GM12872 (cell line): ENCODE results near the gene C20orf202.

Source experiments
- TF ChIP-seq, protein P1 (sequence below): IDR thresholded peaks from 3 replicates; pipeline ENCODE4 v1.5.1; 2011; ENCODE audit warnings: low read depth, mild to moderate bottlenecking, low read length, moderate library complexity; ENCODE audit not compliant: insufficient read depth

C20orf202 gene

DNA sequence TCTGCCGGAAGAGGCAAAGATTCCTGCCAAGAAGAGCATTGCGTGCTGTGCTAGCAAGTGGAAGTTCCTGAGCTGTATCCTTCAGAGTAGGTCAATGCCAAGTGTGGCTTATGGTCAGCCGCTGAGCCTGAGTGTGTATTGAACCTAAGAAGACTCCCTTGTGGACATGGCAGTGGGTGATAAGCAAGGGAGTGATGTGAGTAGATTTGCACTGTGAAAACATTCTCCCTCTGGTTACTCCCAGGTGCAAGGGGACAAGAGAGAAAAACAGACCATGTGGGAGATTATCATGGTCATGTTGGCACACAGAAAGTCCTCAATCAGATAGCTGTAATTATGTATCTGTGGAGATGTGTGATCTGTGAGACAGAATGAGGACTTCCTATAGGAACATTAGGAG, 12.4 kb upstream of the C20orf202 start:
- TF ChIP-seq, protein P1, sequence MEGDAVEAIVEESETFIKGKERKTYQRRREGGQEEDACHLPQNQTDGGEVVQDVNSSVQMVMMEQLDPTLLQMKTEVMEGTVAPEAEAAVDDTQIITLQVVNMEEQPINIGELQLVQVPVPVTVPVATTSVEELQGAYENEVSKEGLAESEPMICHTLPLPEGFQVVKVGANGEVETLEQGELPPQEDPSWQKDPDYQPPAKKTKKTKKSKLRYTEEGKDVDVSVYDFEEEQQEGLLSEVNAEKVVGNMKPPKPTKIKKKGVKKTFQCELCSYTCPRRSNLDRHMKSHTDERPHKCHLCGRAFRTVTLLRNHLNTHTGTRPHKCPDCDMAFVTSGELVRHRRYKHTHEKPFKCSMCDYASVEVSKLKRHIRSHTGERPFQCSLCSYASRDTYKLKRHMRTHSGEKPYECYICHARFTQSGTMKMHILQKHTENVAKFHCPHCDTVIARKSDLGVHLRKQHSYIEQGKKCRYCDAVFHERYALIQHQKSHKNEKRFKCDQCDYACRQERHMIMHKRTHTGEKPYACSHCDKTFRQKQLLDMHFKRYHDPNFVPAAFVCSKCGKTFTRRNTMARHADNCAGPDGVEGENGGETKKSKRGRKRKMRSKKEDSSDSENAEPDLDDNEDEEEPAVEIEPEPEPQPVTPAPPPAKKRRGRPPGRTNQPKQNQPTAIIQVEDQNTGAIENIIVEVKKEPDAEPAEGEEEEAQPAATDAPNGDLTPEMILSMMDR, result no peak

DNA sequence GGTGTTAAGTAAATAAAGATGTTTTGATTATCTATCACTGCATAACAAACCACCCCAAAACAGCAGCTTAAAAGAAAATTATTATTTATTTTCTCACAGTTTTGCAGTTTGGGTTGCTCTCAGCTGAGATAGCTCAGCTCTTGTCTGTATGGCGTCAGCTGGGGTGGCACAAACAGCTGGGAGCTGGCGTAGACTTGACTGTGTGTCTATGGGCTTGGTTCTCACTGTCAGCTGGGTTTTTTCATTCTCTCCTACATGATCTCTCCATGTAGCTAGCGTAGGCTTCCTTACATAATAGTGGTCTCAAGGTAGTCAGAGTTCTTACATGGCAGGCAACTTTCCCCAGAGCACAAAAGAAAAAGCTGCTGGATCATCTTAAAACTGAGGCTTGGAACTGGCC, 12.0 kb upstream of the C20orf202 start:
- TF ChIP-seq, protein P1, result no peak

DNA sequence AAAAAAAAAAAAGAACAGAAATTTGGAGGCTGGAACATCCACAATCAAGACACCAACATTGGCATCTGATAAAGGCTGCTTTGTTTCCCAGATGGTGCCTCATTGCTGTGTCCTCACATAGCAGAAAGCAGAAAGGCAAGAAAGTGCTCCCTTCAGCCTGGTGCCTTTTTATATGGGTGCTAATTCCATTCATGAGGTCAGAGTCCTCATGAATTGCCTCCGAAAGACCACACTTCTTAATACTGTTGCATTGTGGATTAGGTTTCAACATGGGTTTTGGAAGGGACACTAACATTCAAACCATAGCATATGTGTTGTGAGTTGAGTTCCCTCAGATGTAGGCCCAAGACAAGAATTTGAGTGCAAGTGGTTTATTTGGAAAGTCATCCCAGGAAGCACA, 8.0 kb upstream of the C20orf202 start:
- TF ChIP-seq, protein P1, result no peak

DNA sequence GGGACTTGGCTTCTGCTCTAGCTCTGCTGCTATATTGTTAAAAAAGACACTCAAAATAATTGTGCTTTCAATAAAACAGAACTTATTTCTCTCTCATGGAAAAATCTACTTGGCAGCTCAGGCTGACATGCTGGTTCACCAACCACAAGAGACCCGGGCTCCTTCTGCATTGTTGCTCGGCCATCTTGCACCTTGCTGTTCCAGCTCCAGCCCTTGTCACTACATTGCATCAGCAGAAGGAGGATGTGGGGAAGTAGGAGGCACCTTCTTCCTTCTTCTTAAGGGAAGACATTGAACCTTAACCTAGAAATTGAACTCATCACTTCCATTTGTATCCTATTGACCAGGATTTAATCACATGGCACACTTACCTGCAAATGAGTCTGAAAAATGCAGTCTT, 6.6 kb upstream of the C20orf202 start:
- TF ChIP-seq, protein P1, result no peak

DNA sequence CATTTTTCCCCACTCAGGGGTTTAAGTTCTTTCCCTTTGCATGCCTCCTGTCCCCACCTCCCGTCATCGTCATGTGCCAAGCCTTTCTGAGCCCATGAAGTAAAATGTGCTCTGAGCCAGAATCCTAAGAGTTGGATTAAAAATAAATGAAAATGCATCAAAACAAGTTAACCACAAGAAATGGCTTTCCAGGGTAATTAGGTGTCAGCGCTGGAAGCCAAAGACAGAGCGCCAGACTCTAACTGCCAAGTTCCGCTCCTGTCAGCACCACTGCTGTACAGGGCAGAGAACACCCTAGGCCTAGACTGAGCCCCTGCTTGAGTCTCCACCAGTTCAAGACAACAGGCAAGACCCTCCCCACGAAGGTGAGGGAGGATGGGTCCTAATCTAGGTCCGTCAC, 5.5 kb upstream of the C20orf202 start:
- TF ChIP-seq, protein P1, result no peak

DNA sequence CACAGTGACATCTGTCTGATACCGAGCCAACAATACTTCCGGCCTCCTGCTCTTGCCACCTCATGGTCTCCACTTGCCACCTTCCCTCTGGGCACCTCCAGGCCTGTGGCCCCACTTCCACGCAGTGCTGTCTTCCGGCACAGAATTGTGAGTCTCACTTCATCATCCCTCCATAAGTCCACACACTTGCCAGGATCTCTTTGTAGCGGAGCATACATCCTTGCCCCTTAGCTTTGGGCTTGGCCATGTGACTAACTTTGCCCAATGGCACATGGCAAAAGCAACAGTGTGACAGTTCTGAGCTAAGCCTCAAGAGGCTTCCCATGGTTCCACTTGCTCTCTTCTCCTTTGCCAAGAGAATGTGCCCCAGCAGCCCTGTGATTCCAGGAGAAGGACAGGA, 4.5 kb upstream of the C20orf202 start:
- TF ChIP-seq, protein P1, result no peak

DNA sequence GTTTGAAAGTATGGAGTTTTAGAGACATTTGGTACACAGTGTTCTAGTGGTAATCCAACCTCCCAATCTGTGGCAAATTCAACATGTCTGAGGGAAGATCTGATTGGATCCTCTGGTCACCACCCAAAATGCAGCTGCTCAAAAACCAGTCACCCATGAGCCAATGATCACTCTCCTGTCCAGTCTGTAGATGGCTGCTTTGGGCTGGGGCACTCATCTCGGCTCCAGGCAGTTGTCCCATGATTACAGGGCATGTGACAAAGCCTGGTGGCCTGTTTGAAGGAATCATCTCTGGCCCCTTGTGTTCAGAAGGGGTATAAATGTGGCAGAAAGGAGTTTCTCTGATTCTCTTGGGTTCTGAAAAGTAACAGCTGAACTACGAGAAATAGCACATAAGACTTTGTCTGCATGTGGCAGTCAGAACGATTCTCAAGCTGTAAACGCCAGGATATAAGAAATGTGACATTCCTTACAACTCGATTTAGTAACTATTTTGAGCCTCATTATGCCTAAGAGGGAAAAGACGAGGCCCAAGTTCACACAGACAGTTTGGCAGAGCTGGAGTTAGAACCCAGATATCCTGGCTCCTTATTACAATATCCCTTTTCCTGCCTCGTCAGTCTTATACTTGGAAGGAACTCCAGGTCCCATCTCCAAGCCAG, 3.9 kb upstream of the C20orf202 start:
- TF ChIP-seq, protein P1, result no peak
